GM21723 (cell line): ENCODE results near the gene ZBTB7B.

Experiments
- ATAC-seq: cut with Tn5 transposase; IDR thresholded peaks from one replicate; pipeline ENCODE4 v1.9.1; 2021; ENCODE audit warnings: mild to moderate bottlenecking, moderate library complexity; ENCODE audit not compliant: unreplicated experiment

ZBTB7B gene

GRCh38 chr1:155002464-155003226 lies at the start of gene ZBTB7B:
ZBTB7B (plus strand) TSS chr1:155002802; CDS start chr1:155014661, 11,859 bp downstream.
- ATAC-seq: peak; percentile 3

DNA sequence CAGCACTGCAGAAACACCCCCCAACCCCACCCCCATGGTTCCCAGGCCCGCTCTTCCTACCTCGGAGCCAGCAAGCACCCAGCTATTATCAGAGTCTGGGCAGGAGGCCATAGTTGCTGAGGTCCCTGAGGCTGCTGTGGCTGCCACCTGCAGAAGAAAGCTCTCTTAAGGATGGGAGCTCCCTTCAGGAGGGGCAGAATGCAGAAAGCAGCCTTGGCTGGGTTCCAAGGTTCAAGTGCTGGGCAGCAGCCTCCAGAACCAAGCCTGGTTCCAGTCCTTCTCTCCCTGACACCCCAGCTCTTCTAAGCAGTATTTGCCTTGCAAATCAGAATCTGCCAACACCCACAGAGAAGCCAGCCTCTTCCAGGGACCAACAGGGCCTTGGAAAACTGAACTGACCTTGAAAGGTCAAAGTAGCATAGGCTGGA lies 49.0 kb upstream of the ZBTB7B start:
- no peak for ATAC-seq

GRCh38 chr1:154954541-154954940 lies 48.1 kb upstream of the ZBTB7B start:
- no peak for ATAC-seq

DNA sequence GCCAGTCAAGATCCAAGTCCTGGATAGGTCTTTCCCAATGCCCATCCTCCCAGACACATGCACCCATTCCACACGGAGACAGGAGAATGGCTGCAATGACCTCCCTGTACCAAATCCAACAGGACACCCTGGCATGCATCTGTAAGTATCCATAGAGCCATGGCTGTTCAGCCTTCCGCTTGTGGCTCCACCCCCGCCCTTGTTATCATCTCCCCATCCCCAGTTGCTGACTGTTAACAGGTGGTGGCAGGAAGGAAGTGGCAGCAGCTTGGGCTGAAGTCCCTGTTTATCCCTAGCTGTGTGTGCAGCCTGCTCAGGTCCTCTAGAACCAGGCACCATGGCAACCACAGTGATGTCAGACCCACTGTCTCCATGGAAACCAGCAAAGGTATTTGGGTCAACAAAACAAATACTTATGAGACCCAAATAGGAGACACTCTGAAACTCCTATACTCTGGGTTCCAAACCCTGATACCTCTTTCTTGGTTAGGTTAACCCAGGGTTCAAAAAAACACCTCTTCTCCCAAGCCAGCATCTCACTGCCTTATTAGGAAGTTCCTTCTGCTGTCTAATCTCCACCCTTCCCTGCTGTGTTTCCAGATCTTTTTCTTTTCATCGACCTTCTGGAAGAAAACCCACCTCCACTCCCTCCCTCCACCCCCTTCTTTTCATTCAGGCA lies 47.4 kb upstream of the ZBTB7B start:
- peak; percentile 49 for ATAC-seq

DNA sequence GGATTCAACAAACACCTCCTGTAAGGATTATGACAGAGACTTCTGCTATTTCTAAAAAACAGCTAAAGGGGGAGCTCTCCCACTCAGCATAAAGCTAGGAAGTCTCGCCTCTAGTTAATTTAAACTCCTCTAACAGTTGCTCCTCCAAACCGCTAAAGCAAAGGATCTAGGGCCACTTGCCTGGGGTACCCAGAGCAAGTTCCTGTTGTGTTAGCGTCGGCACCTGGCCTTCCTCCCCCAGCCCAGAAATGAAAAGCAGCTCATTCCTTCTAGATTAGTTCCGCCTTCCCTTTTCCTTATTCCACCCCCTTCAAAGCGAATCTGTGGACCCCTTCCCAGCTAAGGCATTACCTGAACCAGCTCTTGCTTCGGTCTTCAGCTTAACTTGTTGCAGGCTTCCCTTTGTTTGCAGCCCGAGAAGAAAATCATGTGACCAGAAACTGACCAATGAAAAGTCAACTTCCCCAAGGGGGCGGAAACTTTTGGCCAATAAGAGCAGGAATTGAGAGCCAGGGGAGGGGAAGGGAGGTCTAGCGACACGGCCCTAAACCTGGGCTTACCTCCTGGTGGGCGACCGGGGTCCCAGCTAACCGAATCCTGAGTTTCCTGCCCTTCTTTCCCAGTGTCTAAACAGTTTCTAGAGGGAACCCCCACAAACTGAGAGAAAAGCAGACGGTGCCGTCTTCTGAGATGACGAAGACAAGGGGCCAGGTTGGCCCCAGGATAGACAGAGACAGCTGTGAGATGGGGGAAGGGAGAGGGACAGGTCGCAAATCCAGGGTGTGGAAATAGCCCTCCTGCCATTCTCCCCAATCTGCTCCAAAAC lies 46.7 kb upstream of the ZBTB7B start, which contains the start of gene PBXIP1:
PBXIP1 (minus strand) TSS at position 382 of the 826 bp plus-strand sequence. CDS start 2,378 bp downstream, outside the sequence.
- peak; percentile 60 for ATAC-seq

DNA sequence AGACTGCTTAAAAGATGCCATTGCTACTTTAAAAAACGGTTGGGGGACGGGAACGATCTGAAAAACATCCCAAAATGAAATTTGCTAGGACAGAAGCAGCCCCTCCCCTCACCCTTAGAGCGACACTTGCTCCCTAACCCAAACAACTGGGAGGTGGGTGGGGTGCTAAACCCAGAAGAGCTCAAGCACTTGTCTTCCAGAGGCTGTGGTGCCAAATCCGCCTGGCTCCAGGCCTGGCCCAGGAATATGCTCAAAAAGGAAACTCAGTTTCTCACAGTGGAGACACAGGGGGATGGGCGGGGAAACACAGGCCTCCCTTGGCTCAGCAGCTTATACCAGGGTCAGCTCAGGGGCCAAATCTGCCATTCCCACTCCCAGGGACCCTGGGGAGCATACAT lies 46.1 kb upstream of the ZBTB7B start:
- ATAC-seq: no peak

DNA sequence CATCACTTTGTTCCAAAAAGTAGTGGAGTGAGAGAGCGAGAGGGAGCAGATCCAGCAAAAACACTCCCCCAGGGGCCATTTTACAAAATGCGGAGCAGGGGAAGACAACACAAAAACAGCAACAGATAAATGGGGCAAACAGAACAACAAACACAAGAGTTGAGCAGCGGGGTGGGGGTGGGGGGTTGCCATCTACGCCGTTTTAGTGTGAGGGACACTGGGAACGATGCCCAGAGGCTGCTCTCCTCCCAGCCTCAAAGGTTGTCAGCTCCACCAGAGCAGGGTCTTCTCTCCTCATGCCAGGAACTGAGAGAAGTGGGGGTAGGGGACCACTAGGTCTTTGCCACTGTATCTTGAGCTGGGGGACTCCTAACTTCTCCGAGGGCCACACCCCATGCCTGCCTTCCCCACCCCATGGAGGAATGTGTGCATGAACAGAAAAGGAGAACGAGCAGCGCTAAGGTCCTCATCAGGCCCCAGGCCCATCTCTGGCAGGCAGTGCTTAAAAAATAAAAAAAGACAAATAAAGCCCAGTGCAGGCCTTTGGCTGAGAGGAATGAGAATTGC lies 45.4 kb upstream of the ZBTB7B start:
- ATAC-seq: no peak

- no peak for ATAC-seq
These were observed 44.6 kb upstream of the ZBTB7B start for GRCh38 chr1:154958036-154958435.

GRCh38 chr1:154958681-154959425 lies 43.7 kb upstream of the ZBTB7B start:
- no peak for ATAC-seq

GRCh38 chr1:154959426-154959780 lies 43.2 kb upstream of the ZBTB7B start:
- ATAC-seq: no peak

DNA sequence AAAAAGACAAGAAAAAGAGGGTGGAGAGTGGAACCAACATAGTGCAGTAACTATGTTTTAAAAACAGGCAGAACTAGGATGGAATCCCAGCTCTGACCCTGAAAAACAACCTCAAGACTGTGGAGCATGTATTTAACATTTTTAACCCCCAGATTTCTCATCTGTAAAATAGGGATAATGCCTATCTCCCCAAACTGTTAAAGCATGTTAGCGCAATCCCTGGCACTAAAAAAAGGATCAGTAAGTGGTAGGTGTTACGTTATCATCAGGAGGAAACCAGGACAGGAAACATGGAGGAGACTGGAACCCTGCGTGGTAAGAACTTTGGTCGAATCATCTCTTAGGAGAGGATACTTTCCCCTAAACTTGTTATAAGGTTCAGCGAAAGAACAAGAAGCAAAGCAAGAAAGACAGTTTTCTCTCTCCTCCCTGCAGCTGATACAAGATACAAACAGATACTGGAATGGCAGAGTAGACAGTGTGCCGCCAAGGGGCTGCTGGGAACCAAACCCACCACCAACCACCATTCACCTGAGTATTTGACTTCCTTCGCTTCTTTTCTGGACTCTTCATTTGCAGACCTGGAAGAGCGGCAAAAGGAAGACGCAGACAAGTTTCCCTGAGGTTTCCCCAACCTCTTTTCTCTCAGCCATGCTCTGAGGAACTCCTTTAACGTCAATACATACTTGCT lies 42.0 kb upstream of the ZBTB7B start:
- ATAC-seq: no peak

GRCh38 chr1:154961207-154962155 lies 41.1 kb upstream of the ZBTB7B start, which contains the start of gene PYGO2:
PYGO2 (minus strand) TSS chr1:154961782; CDS start chr1:154961576, 206 bp downstream.
- ATAC-seq: peak; percentile 74

- ATAC-seq: peak; percentile 3
These were observed 40.3 kb upstream of the ZBTB7B start for GRCh38 chr1:154962156-154962749.

GRCh38 chr1:154962795-154963330 lies 39.7 kb upstream of the ZBTB7B start:
- no peak for ATAC-seq

- no peak for ATAC-seq
These were observed 39.0 kb upstream of the ZBTB7B start for GRCh38 chr1:154963643-154964042.

GRCh38 chr1:154964359-154964758 lies 38.2 kb upstream of the ZBTB7B start:
- ATAC-seq: no peak

- ATAC-seq: no peak
These were observed 36.5 kb upstream of the ZBTB7B start for GRCh38 chr1:154966111-154966510.
